DOHH2 (cell line): Measurements from ENCODE around the gene MTIF3.

Experiments
- H3F3A ChIP-seq: fragments of 200-600 bp; sonication (generic), shearing (Covaris generic); 2 replicates; pipeline ENCODE4 v1.6.0; 2016; ENCODE audit warnings: antibody characterized with exemption, mild to moderate bottlenecking; ENCODE audit not compliant: control insufficient read depth, insufficient read depth
- H3K27ac ChIP-seq: fragments of 200-600 bp; sonication (generic); 2 replicates; pipeline ENCODE4 v1.5.1; 2014; ENCODE audit warnings: low read depth, mild to moderate bottlenecking, low read length, moderate library complexity
- H3K27me3 ChIP-seq: fragments of 200-600 bp; sonication (generic); 2 replicates; pipeline ENCODE4 v1.6.1; 2014; ENCODE audit warnings: mild to moderate bottlenecking, low read length, mixed read lengths; ENCODE audit not compliant: control insufficient read depth
- H3K36me3 ChIP-seq: fragments of 200-600 bp; sonication (generic); 2 replicates; pipeline ENCODE4 v1.6.1; 2014; ENCODE audit warnings: mild to moderate bottlenecking, low read length, moderate library complexity, mixed read lengths; ENCODE audit not compliant: control insufficient read depth
- H3K4me1 ChIP-seq: fragments of 200-600 bp; sonication (generic); 2 replicates; pipeline ENCODE4 v1.6.1; 2014; ENCODE audit warnings: mild to moderate bottlenecking, low read length, mixed read lengths; ENCODE audit not compliant: control insufficient read depth
- H3K4me2 ChIP-seq: fragments of 200-600 bp; sonication (generic); 2 replicates; pipeline ENCODE4 v1.6.0; 2014; ENCODE audit warnings: mild to moderate bottlenecking, low read length, moderate library complexity
- H3K4me3 ChIP-seq: fragments of 200-600 bp; sonication (generic); 2 replicates; pipeline ENCODE4 v1.5.1; 2014; ENCODE audit warnings: mild to moderate bottlenecking, low read length, mixed read lengths
- H3K79me2 ChIP-seq: fragments of 200-600 bp; sonication (generic); 2 replicates; pipeline ENCODE4 v1.6.1; 2014; ENCODE audit warnings: mild to moderate bottlenecking, low read length, mixed read lengths; ENCODE audit not compliant: control insufficient read depth
- H3K9me2 ChIP-seq: fragments of 200-600 bp; sonication (generic); replicated peaks from 2 replicates; pipeline ENCODE4 v1.6.1; 2014; ENCODE audit warnings: mild to moderate bottlenecking, low read length, mixed read lengths; ENCODE audit not compliant: control insufficient read depth
- H3K9me3 ChIP-seq: fragments of 200-600 bp; sonication (generic); 2 replicates; pipeline ENCODE4 v1.6.1; 2014; ENCODE audit warnings: antibody characterized with exemption, low read length, mixed read lengths; ENCODE audit not compliant: control insufficient read depth, insufficient read depth
- H4K20me1 ChIP-seq: fragments of 200-600 bp; sonication (generic); 2 replicates; pipeline ENCODE4 v1.6.0; 2014; ENCODE audit warnings: low read depth, mild to moderate bottlenecking, antibody characterized with exemption, low read length, moderate library complexity; ENCODE audit not compliant: control insufficient read depth, insufficient read depth
- CTCF ChIP-seq: fragments of 200-600 bp; sonication (generic); IDR thresholded peaks from one replicate; pipeline ENCODE4 v1.5.1; 2014; ENCODE audit warnings: antibody characterized with exemption, mild to moderate bottlenecking, low read depth, low read length; ENCODE audit not compliant: poor library complexity, severe bottlenecking
- EZH2phosphoT487 ChIP-seq: fragments of 200-600 bp; sonication (generic); IDR thresholded peaks from 2 replicates; pipeline ENCODE4 v1.6.1; 2017; ENCODE audit warnings: borderline replicate concordance, mild to moderate bottlenecking, antibody characterized with exemption, low read length, moderate library complexity, mixed read lengths

The MTIF3 gene

GRCh38 chr13:27449081-27449603, 1.2 kb downstream of the MTIF3 start:
- Histone ChIP-seq H3K9me2 (no peaks in the 10 kb centered on the region), H3K4me2 (peak overlapping the region; percentile 79), H3K27me3 (no peaks in the 10 kb centered on the region), H3K4me1 (peaks cover 43% of the 10 kb centered on the region), H3K79me2 (peaks cover 43% of the 10 kb centered on the region), H3K4me3 (peak overlapping the region; percentile 74), H3K9me3 (no peaks in the 10 kb centered on the region), H3K27ac (peak overlapping the region; percentile 91), H3F3A (peaks cover 13% of the 10 kb centered on the region), H4K20me1 (no peaks in the 10 kb centered on the region), H3K36me3 (peaks cover 3% of the 10 kb centered on the region; the same call in 1 of the 2 replicates)
- no peak for TF ChIP-seq CTCF
- no peak for TF ChIP-seq EZH2phosphoT487

- TF ChIP-seq CTCF, result no peak
- no peak for TF ChIP-seq EZH2phosphoT487
- H3K79me2 ChIP-seq, result peaks cover 43% of the 10 kb centered on the region
- H3K4me2 ChIP-seq, result peak overlapping the region; percentile 79
- H4K20me1 ChIP-seq, result no peaks in the 10 kb centered on the region
- peaks cover 43% of the 10 kb centered on the region for H3K4me1 ChIP-seq
- no peaks in the 10 kb centered on the region for H3K27me3 ChIP-seq
- H3K27ac ChIP-seq, result peak overlapping the region; percentile 38
- peaks cover 3% of the 10 kb centered on the region; the same call in 1 of the 2 replicates for H3K36me3 ChIP-seq
- no peaks in the 10 kb centered on the region for H3K9me3 ChIP-seq
- H3F3A ChIP-seq, result peaks cover 13% of the 10 kb centered on the region
- no peaks in the 10 kb centered on the region for H3K9me2 ChIP-seq
- peak overlapping the region; percentile 74 for H3K4me3 ChIP-seq
These were observed 2.1 kb downstream of the MTIF3 start for GRCh38 chr13:27448308-27448707.

GRCh38 chr13:27446986-27447583, 3.3 kb downstream of the MTIF3 start:
- H3K27ac ChIP-seq, result peak overlapping the region; percentile 51
- H3K9me3 ChIP-seq, result no peaks in the 10 kb centered on the region
- H3K9me2 ChIP-seq, result no peaks in the 10 kb centered on the region
- no peaks in the 10 kb centered on the region for H4K20me1 ChIP-seq
- H3K79me2 ChIP-seq, result peaks cover 43% of the 10 kb centered on the region
- H3K27me3 ChIP-seq, result no peaks in the 10 kb centered on the region
- H3K36me3 ChIP-seq, result peaks cover 12% of the 10 kb centered on the region
- peak overlapping the region; percentile 79 for H3K4me2 ChIP-seq
- peaks cover 43% of the 10 kb centered on the region for H3K4me1 ChIP-seq
- no peak for TF ChIP-seq CTCF
- no peak for TF ChIP-seq EZH2phosphoT487
- H3K4me3 ChIP-seq, result peak overlapping the region; percentile 65
- H3F3A ChIP-seq, result peaks cover 13% of the 10 kb centered on the region
